ENCODE results near the gene MEIS2.

MEIS2 gene

DNA sequence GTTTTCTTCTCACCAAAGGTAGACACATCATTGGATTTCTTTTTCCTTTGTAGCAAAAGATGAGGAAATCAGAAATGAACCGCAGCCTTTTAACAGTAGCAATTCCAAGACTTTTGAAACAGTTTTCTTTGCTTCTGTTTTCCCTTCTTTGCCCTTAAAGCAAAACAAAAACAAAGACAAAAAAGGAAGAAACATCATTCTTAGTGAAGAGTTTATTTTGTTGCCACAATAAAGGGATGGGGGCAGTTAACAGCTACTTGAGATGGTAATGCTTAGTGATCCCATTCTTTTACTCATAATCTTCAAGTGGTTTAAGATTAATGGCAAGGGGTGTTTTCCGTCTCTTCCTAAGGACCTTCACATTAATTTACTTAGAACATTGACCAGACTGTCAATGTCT lies 218.8 kb downstream of the MEIS2 start:
- Mint-ChIP-seq H3K36me3 (no peaks in the 10 kb centered on the region), H3K9me3 (no peaks in the 10 kb centered on the region), H3K27ac (no peak overlapping the region), H3K4me3 (no peak overlapping the region), H3K27me3 (peaks cover 81 to 96% of the 10 kb centered on the region in 2 donors), H3K4me1 (peaks cover 8 to 29% of the 10 kb centered on the region in 2 donors)
- DNase-seq: no peak
- no peak for ATAC-seq (replicated peaks)

DNA sequence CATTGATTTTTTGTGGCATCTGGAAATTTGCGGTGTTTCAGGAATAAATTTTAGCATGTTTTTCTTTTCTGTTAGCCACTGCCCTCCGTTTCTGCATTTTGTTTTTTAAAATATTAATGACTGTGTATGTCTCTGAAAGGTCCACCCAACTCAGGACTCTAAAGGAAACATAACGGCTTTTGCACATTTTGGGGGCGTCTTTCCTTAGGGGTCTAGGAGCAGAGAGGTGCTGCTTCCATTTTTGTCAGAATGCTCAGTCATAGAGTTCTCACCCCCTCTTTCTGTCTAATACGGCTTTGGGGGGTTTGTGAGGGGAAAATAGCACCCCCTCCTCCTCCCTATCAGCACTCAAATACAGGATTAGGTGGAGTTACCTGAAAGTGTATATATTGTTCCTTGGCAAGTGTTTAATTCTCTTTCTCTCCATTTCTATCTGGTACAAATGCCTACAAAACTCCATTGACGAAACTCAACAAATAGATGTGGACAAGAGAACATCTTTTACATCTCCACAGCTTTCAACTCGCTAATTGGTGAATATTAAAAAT lies 219.4 kb downstream of the MEIS2 start:
- Mint-ChIP-seq H3K9me3 (no peaks in the 10 kb centered on the region), H3K27ac (no peak overlapping the region), H3K4me1 (peaks cover 8 to 29% of the 10 kb centered on the region in 2 donors), H3K4me3 (no peak overlapping the region), H3K36me3 (no peaks in the 10 kb centered on the region), H3K27me3 (peaks cover 79 to 93% of the 10 kb centered on the region in 2 donors)
- ATAC-seq (replicated peaks): no peak
- no peak for DNase-seq

DNA sequence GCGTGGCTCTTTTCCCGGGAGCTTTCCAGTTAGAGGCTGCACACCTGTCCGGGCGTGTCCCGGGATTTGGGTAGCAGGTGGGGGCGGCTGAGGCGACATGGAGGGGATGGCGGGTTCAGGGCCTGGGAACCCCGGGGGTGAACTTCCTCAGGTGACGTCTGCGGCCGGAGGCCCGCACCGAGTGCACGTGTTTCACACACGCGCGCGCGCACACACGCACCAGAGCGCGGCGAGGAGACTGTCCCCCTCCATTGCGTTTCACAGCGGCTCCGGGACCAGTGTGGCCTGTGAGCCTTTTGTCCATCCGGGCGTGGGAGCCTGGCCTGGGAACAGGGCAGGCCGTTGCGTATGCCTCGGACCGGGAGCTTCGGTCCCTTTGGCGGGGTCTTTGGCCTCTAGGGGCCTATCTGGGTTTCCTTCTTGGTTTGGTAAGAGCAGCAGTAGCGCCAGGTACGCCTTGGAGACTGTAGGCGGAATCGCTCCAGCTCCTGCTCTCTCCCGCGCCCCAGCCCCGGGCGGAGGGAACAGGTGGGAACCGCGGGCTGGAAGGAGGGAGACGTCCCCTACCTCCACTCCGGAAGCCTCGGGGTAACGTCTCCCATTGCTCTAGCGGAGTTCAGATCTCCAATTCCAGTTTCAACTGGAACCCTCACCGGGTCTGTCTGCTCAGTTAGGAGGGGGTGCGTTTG lies 220.0 kb downstream of the MEIS2 start:
- H3K4me3 Mint-ChIP-seq: no peak overlapping the region
- DNase-seq: no peak
- ATAC-seq (replicated peaks): no peak
- H3K27me3 Mint-ChIP-seq: peaks cover 79 to 93% of the 10 kb centered on the region in 2 donors
- H3K27ac Mint-ChIP-seq: peak overlapping the region; percentile 65
- H3K9me3 Mint-ChIP-seq: no peaks in the 10 kb centered on the region
- H3K4me1 Mint-ChIP-seq: peaks cover 8 to 29% of the 10 kb centered on the region in 2 donors
- H3K36me3 Mint-ChIP-seq: no peaks in the 10 kb centered on the region

DNA sequence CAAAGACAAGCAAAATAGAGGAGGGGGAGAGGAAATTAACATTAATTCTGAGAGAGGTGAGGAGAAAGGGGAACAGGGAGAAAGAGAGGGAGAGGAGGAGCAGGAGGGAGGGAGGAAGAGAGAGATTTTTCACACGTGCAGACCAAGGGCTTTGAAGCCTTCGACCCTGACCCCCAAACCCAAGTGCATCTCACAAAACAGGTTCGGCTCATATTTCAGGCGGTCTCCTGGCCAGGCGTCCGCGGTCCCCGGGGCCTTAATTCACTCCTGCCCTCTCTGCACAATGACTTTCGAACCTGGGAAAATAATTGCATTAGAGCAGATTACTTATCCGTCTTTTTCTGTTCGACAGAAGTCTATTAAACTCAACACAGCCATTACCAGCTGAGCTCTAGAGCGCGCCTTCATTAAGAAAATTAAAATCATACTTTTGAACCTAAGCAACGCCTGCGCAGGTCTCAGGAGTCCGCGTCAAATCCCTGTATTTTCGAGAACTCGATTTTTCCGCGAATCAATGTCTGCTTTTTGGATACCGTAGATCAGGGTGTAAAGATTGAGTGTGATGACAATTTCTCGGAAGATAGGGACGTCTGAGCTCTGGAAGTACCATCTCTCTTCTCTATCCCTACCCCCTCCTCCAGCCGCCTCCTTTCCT lies 220.7 kb downstream of the MEIS2 start:
- no peak for DNase-seq
- H3K4me3 Mint-ChIP-seq: no peak overlapping the region

DNA sequence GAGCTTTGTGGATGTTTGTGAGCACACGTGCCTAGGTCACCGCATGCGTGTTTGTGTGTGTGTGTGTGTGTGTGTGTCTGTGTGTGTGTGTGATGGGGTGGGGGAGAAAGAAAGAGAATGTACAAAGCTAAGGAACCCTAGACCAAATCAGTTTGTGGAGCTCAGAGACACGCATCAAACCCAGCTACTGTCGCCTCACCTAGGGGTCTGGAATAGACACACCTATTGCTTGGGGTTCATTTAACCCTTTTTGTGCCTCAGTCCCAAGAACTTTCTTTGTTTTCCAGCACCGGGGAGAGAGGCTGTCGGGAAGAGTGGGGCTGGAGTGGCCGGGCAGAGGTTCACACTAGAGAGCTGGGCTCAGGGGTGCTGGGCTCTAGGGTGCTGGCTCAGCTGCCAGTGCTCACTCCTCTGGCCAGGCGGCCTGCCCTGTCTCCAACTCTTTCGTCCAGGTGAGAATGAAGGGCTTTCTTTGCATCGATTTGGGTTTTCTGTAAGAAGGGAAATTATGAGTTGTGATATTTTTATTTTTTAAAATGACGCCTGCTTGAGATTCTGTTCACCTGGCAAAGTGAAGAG lies 221.6 kb downstream of the MEIS2 start:
- H3K36me3 Mint-ChIP-seq: no peaks in the 10 kb centered on the region
- H3K27me3 Mint-ChIP-seq: peaks cover 68 to 84% of the 10 kb centered on the region in 2 donors
- DNase-seq (no peak), ATAC-seq (replicated peaks) (no peak)
- H3K4me1 Mint-ChIP-seq: peaks cover 8 to 25% of the 10 kb centered on the region in 2 donors
- no peak overlapping the region for H3K4me3 Mint-ChIP-seq
- H3K27ac Mint-ChIP-seq: no peak overlapping the region
- H3K9me3 Mint-ChIP-seq: no peaks in the 10 kb centered on the region

More for the DNA sequence above, 220.7 kb downstream of the MEIS2 start:
- H3K27ac Mint-ChIP-seq: no peak overlapping the region
- peaks cover 8 to 29% of the 10 kb centered on the region in 2 donors for H3K4me1 Mint-ChIP-seq
- ATAC-seq (replicated peaks): no peak
- no peaks in the 10 kb centered on the region for H3K36me3 Mint-ChIP-seq
- no peaks in the 10 kb centered on the region for H3K9me3 Mint-ChIP-seq
- H3K27me3 Mint-ChIP-seq: peaks cover 77 to 91% of the 10 kb centered on the region in 2 donors

DNA sequence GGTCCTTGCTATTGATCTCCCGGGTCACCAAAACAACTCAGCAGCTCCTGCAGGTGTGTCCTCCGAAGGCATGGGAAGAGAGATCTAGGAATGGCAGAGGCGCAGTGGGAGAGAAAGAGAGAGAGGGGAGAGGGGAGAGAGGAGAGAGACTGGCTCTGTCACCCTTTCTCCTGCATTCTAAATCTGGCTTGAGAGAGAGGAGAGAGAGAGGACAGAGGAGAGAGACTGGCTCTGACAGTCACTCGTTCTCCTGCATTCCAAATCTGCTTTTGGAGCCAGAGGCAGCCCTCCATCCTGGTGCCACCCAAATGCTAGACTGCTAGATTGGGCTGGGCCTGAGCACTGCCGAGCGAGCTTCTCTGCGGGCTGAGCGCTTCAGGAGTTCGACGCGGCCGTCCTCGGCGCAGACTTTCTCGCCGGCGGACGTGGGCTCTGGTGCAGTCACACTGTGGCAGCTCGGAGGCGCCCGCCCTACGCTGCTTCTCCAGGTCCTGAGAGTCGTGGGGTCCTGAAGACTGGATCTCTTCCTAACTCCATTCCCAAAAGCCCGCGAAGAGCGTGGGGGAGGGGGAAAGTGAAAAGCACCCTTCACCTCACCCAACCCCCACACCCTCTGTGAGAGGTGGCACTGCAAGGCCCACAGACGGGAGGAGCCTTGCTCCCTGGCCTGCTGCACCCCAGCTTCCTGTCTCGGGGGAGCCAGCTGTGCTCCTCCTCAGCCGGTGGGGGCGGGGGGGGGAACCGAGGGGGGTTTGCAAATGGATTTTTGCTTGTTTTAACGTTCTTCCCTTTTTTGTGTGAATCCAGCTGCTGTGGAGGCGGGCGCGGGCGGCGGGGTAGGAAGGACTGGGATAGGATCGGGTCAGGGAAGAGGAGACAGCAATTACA lies 222.3 kb downstream of the MEIS2 start:
- Mint-ChIP-seq H3K4me1 (peaks cover 8 to 22% of the 10 kb centered on the region in 2 donors), H3K27me3 (peaks cover 68 to 81% of the 10 kb centered on the region in 2 donors), H3K4me3 (peak overlapping the region; percentile 5 to 37), H3K36me3 (no peaks in the 10 kb centered on the region), H3K27ac (no peak overlapping the region), H3K9me3 (no peaks in the 10 kb centered on the region)
- DNase-seq (no peak), ATAC-seq (replicated peaks) (peak in 1 of 2 donors; percentile 34)

DNA sequence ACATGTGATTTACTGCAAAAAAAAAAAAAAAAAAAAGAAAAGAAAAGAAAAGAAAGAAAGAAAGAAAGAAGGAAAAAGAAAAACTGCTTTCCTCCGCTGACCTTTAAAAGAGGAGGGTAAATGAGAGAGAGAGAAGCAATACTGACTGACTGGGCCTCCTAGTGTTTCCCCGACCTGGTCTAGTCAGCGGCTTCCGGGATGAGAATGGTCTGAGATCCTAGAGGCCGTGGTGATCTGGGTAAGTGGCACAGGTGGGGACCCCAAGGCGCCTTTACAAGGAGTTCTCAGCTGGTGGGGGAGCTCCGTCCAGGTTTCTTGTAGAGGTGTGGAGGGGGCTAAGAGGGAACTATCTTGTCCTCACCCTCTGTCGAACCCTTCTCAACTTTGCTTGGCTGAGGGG lies 223.1 kb downstream of the MEIS2 start:
- Mint-ChIP-seq H3K36me3 (no peaks in the 10 kb centered on the region), H3K4me1 (peaks cover 8 to 16% of the 10 kb centered on the region in 2 donors), H3K27ac (no peak overlapping the region), H3K4me3 (no peak overlapping the region), H3K27me3 (peaks cover 61 to 74% of the 10 kb centered on the region in 2 donors), H3K9me3 (no peaks in the 10 kb centered on the region)
- DNase-seq (no peak), ATAC-seq (replicated peaks) (no peak)

DNA sequence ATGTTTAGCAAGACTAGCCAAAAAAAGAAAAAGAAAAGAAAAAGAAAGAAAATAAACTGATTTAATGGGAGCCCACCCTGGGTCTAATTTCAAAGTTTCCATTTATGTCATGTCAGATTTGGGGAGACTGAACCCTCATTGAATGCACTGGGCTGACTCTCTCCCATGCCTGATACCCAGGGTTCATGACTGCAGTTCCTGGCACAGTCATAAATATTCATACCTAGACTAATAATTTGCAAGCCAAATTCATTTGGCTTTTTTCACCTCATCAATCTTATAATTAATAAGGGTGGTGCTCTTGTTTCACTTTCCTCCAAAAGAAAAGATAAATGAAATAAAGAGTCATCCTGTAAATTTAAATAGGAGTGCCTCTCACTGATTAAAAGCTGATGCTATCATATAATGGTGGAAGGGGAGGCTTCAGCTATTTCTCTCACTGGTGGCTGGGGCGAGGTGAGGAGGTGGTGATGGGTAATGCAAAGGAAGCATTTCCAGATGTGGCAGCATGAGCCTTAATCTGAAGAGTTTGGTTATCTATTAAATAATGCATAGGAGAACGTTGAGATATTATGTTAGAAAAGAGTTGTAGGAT lies 224.5 kb downstream of the MEIS2 start:
- DNase-seq: no peak
- no peak overlapping the region for H3K4me3 Mint-ChIP-seq
- ATAC-seq (replicated peaks): no peak
- H3K36me3 Mint-ChIP-seq: no peaks in the 10 kb centered on the region
- no peaks in the 10 kb centered on the region for H3K9me3 Mint-ChIP-seq
- no peak overlapping the region for H3K27ac Mint-ChIP-seq
- peaks cover 8 to 16% of the 10 kb centered on the region in 2 donors for H3K4me1 Mint-ChIP-seq
- H3K27me3 Mint-ChIP-seq: peaks cover 50 to 60% of the 10 kb centered on the region in 2 donors

DNA sequence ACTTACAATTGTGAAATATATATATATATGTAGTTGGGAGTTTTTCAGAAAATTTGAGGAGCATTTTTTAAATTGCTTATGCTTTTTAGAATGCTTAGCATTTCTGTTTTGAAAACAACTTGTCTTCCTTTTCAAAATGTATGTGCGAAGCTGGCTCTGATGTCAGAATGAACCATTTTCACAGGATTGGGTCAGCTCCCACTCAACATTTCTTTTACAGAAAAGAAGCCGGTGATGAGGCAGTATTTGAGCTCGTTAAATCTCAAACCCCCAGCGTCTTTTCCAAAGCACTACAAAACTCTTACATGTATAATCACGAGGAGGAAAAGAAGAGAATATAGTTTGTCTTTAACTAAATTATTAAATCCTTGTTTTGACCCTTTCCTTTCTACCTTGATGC lies 225.4 kb downstream of the MEIS2 start:
- Mint-ChIP-seq H3K4me3 (no peak overlapping the region), H3K27me3 (peaks cover 46 to 51% of the 10 kb centered on the region in 2 donors)
- no peak for ATAC-seq (replicated peaks)

DNA sequence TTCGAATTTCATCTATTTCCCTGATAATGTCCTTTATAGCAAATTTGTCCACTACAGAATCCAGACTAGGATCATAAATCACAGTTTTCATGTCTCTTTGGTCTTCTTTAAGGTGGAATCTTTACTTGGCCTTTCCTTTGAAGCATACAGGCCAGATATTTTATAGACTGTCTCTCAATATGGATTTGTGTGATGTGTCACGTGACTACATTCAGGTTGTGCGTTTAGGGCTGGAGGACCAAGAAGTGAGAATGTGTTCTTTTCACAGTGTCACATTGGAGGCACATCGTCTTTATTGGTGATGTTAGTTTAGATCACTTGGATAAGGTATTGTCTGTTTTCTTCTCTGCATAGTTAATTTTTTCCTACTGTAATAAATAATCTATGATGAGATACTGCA lies 232.9 kb downstream of the MEIS2 start:
- Mint-ChIP-seq H3K4me3 (no peak overlapping the region), H3K36me3 (no peaks in the 10 kb centered on the region), H3K27ac (no peak overlapping the region), H3K27me3 (no peaks in the 10 kb centered on the region), H3K9me3 (peaks cover 0 to 2% of the 10 kb centered on the region in 2 donors), H3K4me1 (no peaks in the 10 kb centered on the region)
- no peak for DNase-seq
- no peak for ATAC-seq (replicated peaks)

More for the DNA sequence above, 225.4 kb downstream of the MEIS2 start:
- DNase-seq: no peak
- Mint-ChIP-seq H3K4me1 (peaks cover 8 to 16% of the 10 kb centered on the region in 2 donors), H3K36me3 (no peaks in the 10 kb centered on the region), H3K27ac (no peak overlapping the region), H3K9me3 (no peaks in the 10 kb centered on the region)

DNA sequence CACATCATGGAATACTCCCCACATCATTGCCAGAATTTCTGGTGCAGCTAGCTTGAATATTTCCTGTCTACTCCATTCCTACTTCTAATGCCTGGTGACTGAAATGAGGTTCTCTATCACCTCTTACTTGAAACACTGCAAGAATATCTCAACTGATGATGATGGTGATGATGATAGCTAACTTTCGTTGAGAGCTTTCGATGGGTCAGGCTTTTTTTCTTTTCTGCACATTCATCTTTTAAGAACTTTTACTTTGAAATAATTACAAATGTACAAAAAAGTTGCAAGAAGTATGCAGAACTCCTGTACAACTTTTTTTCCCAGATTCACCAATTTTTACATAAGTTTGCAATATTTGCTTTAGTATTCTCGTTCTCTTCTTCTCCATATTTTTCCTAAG lies 233.5 kb downstream of the MEIS2 start:
- Mint-ChIP-seq H3K4me3 (no peak overlapping the region), H3K27ac (no peak overlapping the region), H3K27me3 (no peaks in the 10 kb centered on the region), H3K36me3 (no peaks in the 10 kb centered on the region), H3K9me3 (peaks cover 0 to 2% of the 10 kb centered on the region in 2 donors), H3K4me1 (no peaks in the 10 kb centered on the region)
- ATAC-seq (replicated peaks) (no peak), DNase-seq (no peak)

DNA sequence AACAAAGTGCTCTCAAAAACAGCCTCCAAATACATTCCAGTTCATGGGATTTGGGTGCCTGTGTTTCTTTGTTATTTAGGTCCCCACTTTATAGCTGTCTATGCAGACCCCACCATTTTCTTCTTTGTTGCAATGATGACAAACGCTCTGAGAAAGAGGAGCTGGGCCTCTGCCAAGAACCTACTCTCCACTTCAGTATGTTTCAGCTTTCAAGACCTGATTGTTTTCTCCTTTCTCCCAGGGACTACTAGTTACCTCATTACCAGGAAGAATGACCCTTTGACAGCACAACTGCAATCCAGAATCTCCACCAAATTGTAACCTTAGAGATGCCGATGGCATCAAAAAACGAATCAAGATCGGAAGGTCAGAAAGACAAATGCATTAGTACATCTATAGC lies 236.8 kb downstream of the MEIS2 start:
- DNase-seq (no peak), ATAC-seq (replicated peaks) (no peak)
- H3K4me3 Mint-ChIP-seq: no peak overlapping the region
- H3K27ac Mint-ChIP-seq: no peak overlapping the region
- peaks cover 0 to 4% of the 10 kb centered on the region in 2 donors for H3K9me3 Mint-ChIP-seq
- no peaks in the 10 kb centered on the region for H3K4me1 Mint-ChIP-seq
- no peaks in the 10 kb centered on the region for H3K36me3 Mint-ChIP-seq
- no peaks in the 10 kb centered on the region for H3K27me3 Mint-ChIP-seq

DNA sequence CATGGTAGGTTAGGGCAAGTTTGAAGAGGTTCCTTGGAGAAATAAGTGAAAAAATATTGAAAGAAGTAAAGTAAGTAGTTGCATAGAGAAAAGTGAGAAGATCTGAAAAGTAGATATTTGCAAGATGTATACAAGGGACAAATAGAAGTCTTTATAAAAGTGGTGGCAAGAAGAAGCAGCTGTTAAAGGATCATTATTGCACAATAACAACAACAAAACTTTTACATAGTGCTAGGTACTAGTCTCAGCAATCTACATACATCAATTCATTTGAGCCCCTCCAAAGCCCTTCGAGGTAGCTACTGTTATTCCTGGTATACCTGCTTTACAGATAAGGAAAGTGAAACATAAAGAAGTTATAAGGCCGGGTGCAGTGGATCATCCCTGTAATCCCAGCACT lies 239.6 kb downstream of the MEIS2 start:
- Mint-ChIP-seq H3K36me3 (no peaks in the 10 kb centered on the region), H3K27ac (no peak overlapping the region), H3K9me3 (peaks cover 0 to 4% of the 10 kb centered on the region in 2 donors), H3K27me3 (peaks cover 4 to 7% of the 10 kb centered on the region in 2 donors), H3K4me3 (no peak overlapping the region), H3K4me1 (no peaks in the 10 kb centered on the region)
- DNase-seq (no peak), ATAC-seq (replicated peaks) (no peak)

All from stimulated activated naive B cell treated with anti-CD40 and anti-IgM and Interleukin-4, amounts not matched to agents 10 μg/mL and 1 μg/mL and 100 μg/mL, for 72 hours (primary cell).